Neural cell (in vitro differentiated cells): ENCODE measurements around the gene SCGB1D2. TPM values are rescaled to one million over a fixed set of nuclear protein-coding genes. Genes with fewer than 3 reads are reported as not detected.

Source experiments
- H2AFZ ChIP-seq: fragments of 200-600, 300-800 bp; sonication (generic), shearing (Covaris generic); 2 replicates; pipeline ENCODE4 v1.6.0; 2014; ENCODE audit warnings: low read depth, mild to moderate bottlenecking, antibody characterized with exemption, low read length, moderate library complexity
- H3F3A ChIP-seq: fragments of 200-600 bp; shearing (Covaris generic); 2 replicates; pipeline ENCODE4 v1.6.1; 2016; ENCODE audit warnings: mild to moderate bottlenecking, moderate library complexity, mixed read lengths, antibody characterized with exemption, low read length; ENCODE audit not compliant: insufficient read depth, poor library complexity, severe bottlenecking
- H3K27ac ChIP-seq: fragments of 200-600, 300-800 bp; sonication (generic), shearing (Covaris generic); 2 replicates; pipeline ENCODE4 v1.5.1; 2014; ENCODE audit warnings: mild to moderate bottlenecking, low read length, moderate library complexity
- H3K27me3 ChIP-seq: fragments of 300-800, 200-600 bp; sonication (generic), shearing (Covaris generic); 2 replicates; pipeline ENCODE4 v1.6.0; 2014; ENCODE audit warnings: mild to moderate bottlenecking, low read depth, low read length, moderate library complexity; ENCODE audit not compliant: insufficient read depth
- H3K36me3 ChIP-seq: fragments of 300-800, 200-600 bp; sonication (generic), shearing (Covaris generic); 2 replicates; pipeline ENCODE4 v1.5.1; 2014; ENCODE audit warnings: mild to moderate bottlenecking, antibody characterized with exemption, low read length, moderate library complexity; ENCODE audit not compliant: insufficient read depth
- H3K4me2 ChIP-seq: fragments of 300-800, 200-600 bp; sonication (generic), shearing (Covaris generic); 2 replicates; pipeline ENCODE4 v1.6.0; 2014; ENCODE audit warnings: mild to moderate bottlenecking, low read length
- H3K4me3 ChIP-seq: fragments of 300-800, 200-600 bp; sonication (generic), shearing (Covaris generic); 2 replicates; pipeline ENCODE4 v1.5.1; 2014; ENCODE audit warnings: mild to moderate bottlenecking, low read length, moderate library complexity
- H3K79me2 ChIP-seq: fragments of 200-600 bp; shearing (Covaris generic); replicated peaks from 2 replicates; pipeline ENCODE4 v1.6.0; 2014; ENCODE audit warnings: mild to moderate bottlenecking, low read length, moderate library complexity; ENCODE audit not compliant: insufficient read depth
- H3K9ac ChIP-seq: fragments of 300-800, 200-600 bp; sonication (generic), shearing (Covaris generic); 2 replicates; pipeline ENCODE4 v1.6.1; 2016; ENCODE audit warnings: mild to moderate bottlenecking, low read length, mixed read lengths
- H3K9me2 ChIP-seq: fragments of 200-600 bp; shearing (Covaris generic); 2 replicates; pipeline ENCODE4 v1.6.1; 2016; ENCODE audit warnings: mild to moderate bottlenecking, low read length, mixed read lengths; ENCODE audit not compliant: insufficient read depth
- H3K9me3 ChIP-seq: fragments of 200-600, 300-800 bp; sonication (generic), shearing (Covaris generic); 2 replicates; pipeline ENCODE4 v1.6.1; 2016; ENCODE audit warnings: mild to moderate bottlenecking, mixed run types, low read length, moderate library complexity, mixed read lengths
- H4K20me1 ChIP-seq: fragments of 200-600 bp; shearing (Covaris generic); 2 replicates; pipeline ENCODE4 v1.6.1; 2016; ENCODE audit warnings: mild to moderate bottlenecking, mixed run types; ENCODE audit not compliant: insufficient read depth
- CTCF ChIP-seq: fragments of 450-650 bp; IDR thresholded peaks from 2 replicates; pipeline ENCODE4 v1.5.1; 2014; ENCODE audit warnings: antibody characterized with exemption, mild to moderate bottlenecking, moderate library complexity; ENCODE audit not compliant: poor library complexity, severe bottlenecking
- EP300 ChIP-seq: fragments of 450-650 bp; conservative IDR thresholded peaks from 2 replicates; pipeline ENCODE4 v1.6.1; 2014; ENCODE audit warnings: antibody characterized with exemption, mild to moderate bottlenecking, moderate library complexity; ENCODE audit not compliant: poor library complexity, severe bottlenecking
- EZH2 ChIP-seq: fragments of 200-600, 300-800 bp; shearing (Covaris generic), sonication (generic); IDR thresholded peaks from 2 replicates; pipeline ENCODE4 v1.6.1; 2014; ENCODE audit warnings: antibody characterized with exemption, low read length, borderline replicate concordance, mild to moderate bottlenecking; ENCODE audit not compliant: insufficient read depth, poor library complexity, severe bottlenecking
- MXI1 ChIP-seq: fragments of 450-650 bp; conservative IDR thresholded peaks from 2 replicates; pipeline ENCODE4 v1.6.1; 2014; ENCODE audit warnings: antibody characterized with exemption, mild to moderate bottlenecking; ENCODE audit not compliant: poor library complexity, severe bottlenecking
- POLR2AphosphoS5 ChIP-seq: IDR thresholded peaks from 2 replicates; pipeline ENCODE4 v1.6.1; 2012
- RAD21 ChIP-seq: fragments of 450-650 bp; conservative IDR thresholded peaks from 2 replicates; pipeline ENCODE4 v1.6.1; 2014; ENCODE audit warnings: antibody characterized with exemption, mild to moderate bottlenecking, moderate library complexity
- SMC3 ChIP-seq: fragments of 450-650 bp; conservative IDR thresholded peaks from 2 replicates; pipeline ENCODE4 v1.6.1; 2014; ENCODE audit warnings: antibody characterized with exemption, mild to moderate bottlenecking, moderate library complexity; ENCODE audit not compliant: poor library complexity
- TAF1 ChIP-seq: IDR thresholded peaks from 2 replicates; pipeline ENCODE4 v1.6.1; 2012; ENCODE audit warnings: low read depth
- polyA plus RNA-seq: library from polyadenylated mRNA; depleted of rRNA; stranded (reverse); fragments of >200 nt; gene quantifications from 2 replicates; pipeline ENCODE4 v1.2.3, GENCODE V29; 2014
- TF ChIP-seq, protein P1 (sequence below): IDR thresholded peaks from 2 replicates; pipeline ENCODE4 v1.6.1; 2012; ENCODE audit warnings: borderline replicate concordance

Gene SCGB1D2
- polyA plus RNA-seq, 1 donor from 2014 or later: not detected

GRCh38 chr11:62237499-62237898 lies 4.5 kb upstream of the SCGB1D2 start:
- H3K9ac ChIP-seq: no peak overlapping the region
- TF ChIP-seq EP300 (no peak), CTCF (no peak), POLR2AphosphoS5 (no peak), EZH2 (no peak), SMC3 (no peak), TAF1 (no peak), MXI1 (no peak)
- TF ChIP-seq, protein P1, sequence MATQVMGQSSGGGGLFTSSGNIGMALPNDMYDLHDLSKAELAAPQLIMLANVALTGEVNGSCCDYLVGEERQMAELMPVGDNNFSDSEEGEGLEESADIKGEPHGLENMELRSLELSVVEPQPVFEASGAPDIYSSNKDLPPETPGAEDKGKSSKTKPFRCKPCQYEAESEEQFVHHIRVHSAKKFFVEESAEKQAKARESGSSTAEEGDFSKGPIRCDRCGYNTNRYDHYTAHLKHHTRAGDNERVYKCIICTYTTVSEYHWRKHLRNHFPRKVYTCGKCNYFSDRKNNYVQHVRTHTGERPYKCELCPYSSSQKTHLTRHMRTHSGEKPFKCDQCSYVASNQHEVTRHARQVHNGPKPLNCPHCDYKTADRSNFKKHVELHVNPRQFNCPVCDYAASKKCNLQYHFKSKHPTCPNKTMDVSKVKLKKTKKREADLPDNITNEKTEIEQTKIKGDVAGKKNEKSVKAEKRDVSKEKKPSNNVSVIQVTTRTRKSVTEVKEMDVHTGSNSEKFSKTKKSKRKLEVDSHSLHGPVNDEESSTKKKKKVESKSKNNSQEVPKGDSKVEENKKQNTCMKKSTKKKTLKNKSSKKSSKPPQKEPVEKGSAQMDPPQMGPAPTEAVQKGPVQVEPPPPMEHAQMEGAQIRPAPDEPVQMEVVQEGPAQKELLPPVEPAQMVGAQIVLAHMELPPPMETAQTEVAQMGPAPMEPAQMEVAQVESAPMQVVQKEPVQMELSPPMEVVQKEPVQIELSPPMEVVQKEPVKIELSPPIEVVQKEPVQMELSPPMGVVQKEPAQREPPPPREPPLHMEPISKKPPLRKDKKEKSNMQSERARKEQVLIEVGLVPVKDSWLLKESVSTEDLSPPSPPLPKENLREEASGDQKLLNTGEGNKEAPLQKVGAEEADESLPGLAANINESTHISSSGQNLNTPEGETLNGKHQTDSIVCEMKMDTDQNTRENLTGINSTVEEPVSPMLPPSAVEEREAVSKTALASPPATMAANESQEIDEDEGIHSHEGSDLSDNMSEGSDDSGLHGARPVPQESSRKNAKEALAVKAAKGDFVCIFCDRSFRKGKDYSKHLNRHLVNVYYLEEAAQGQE: no peak
- no peaks in the 10 kb centered on the region for H3K9me3 ChIP-seq
- no peaks in the 10 kb centered on the region for H3F3A ChIP-seq
- H3K4me3 ChIP-seq: no peak overlapping the region
- no peaks in the 10 kb centered on the region for H3K36me3 ChIP-seq
- H3K79me2 ChIP-seq: no peaks in the 10 kb centered on the region
- H3K27me3 ChIP-seq: no peaks in the 10 kb centered on the region
- H3K9me2 ChIP-seq: no peaks in the 10 kb centered on the region
- H4K20me1 ChIP-seq: no peaks in the 10 kb centered on the region
- H2AFZ ChIP-seq: no peak overlapping the region
- H3K4me2 ChIP-seq: no peak overlapping the region
- no peak overlapping the region for H3K27ac ChIP-seq

DNA sequence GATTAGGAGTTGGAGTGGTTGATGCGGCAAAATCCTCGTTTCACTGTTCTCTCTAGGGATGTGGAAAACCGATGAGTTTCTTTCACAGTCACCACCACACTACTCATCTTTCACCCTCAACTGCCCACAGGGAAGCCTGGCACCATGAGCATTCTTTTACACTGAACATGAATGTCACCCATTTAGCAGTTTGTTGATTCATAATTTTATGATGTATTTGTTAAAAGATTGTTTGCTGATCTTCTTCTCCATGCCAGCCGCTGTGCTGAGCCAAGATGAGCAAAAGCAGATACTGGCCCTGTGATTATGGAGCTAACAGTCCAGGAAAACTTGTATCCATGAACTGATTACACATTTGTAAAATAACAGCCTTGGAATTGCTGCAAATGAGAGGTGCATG lies 3.9 kb upstream of the SCGB1D2 start:
- Histone ChIP-seq H3K27ac (no peak overlapping the region), H3K4me3 (no peak overlapping the region), H4K20me1 (no peaks in the 10 kb centered on the region), H3K79me2 (no peaks in the 10 kb centered on the region), H3K36me3 (no peaks in the 10 kb centered on the region), H3F3A (no peaks in the 10 kb centered on the region), H3K9me3 (no peaks in the 10 kb centered on the region), H3K9me2 (no peaks in the 10 kb centered on the region), H3K27me3 (no peaks in the 10 kb centered on the region), H2AFZ (no peak overlapping the region), H3K4me2 (no peak overlapping the region), H3K9ac (no peak overlapping the region)
- TF ChIP-seq TAF1: no peak
- TF ChIP-seq EP300: no peak
- TF ChIP-seq MXI1: no peak
- TF ChIP-seq, protein P1: no peak
- no peak for TF ChIP-seq EZH2
- TF ChIP-seq CTCF: no peak
- no peak for TF ChIP-seq SMC3
- TF ChIP-seq POLR2AphosphoS5: no peak
- TF ChIP-seq RAD21: no peak
